Mesothelial cell of epicardium (in vitro differentiated cells): ENCODE data around the gene FAM228A. TPM values are rescaled to one million over a fixed set of nuclear protein-coding genes. Genes with fewer than 3 reads are reported as not detected.

Experiments used
- DNase-seq, 2 experiments: peaks; one replicate each; pipeline ENCODE4 v3.0.0; 2021; ENCODE audit warnings: low spot score in 2 of 2; ENCODE audit not compliant: unreplicated experiment in 2 of 2
- H3K27ac Mint-ChIP-seq: 2 replicates; pipeline ENCODE4 v1.8.0; 2021; ENCODE audit warnings: mixed read lengths
- H3K27me3 Mint-ChIP-seq: 2 replicates; pipeline ENCODE4 v1.8.0; 2021; ENCODE audit warnings: low read depth, mixed read lengths
- H3K36me3 Mint-ChIP-seq: 2 replicates; pipeline ENCODE4 v1.8.0; 2021; ENCODE audit warnings: mixed read lengths
- H3K4me1 Mint-ChIP-seq: 2 replicates; pipeline ENCODE4 v1.8.0; 2021; ENCODE audit warnings: mixed read lengths
- H3K4me3 Mint-ChIP-seq: 2 replicates; pipeline ENCODE4 v1.8.0; 2021; ENCODE audit warnings: mild to moderate bottlenecking, moderate library complexity, mixed read lengths
- H3K9me3 Mint-ChIP-seq: 2 replicates; pipeline ENCODE4 v1.8.0; 2021; ENCODE audit warnings: mixed read lengths
- total RNA-seq: library from RNA; stranded (reverse); gene quantifications from 3 replicates; pipeline ENCODE4 v1.2.1, GENCODE V29; 2021
- TF ChIP-seq, protein P1 (sequence below): fragments of 200-600 bp; sonication (generic); IDR thresholded peaks from one replicate; pipeline ENCODE4 v1.5.0; 2021; ENCODE audit warnings: antibody characterized with exemption; ENCODE audit not compliant: unreplicated experiment

The FAM228A gene
- total RNA-seq, 1 donor from 2014 or later: 1.4 TPM

DNA sequence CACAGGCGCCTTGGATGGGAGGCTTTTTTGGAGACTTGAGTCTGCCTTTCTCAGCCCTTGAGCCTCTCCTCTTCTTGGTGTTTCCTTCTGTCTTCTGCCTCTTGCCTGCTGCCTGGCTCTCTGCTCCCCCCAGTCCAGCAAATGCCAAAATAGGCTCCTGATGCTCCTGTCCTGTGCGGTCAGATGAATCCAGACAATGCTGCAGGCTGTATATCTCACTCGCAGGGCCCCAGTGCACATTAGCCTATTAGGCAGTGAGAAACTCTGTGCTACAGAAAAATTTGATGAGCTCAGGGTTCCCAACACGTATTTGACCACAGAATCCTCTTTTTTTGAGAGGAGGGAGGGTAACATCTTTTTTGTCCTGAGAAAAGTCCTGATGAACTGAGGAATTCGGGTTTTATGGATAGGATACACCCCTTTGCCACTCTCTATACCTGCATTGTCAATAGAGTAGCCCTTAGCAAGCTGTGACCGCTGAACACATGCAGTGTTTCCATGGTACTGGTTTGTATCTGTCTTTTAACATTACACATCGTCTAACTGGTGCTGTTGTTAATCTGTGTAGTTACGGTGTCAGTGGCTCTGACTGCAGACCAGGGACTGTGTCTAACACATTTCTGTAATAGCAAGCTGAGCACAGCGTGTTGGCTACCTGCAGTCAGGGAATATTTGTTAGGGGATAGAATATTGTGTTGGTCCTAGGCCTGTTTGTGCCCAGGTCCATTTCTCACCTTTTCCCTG, 50.8 kb downstream of the FAM228A start:
- Mint-ChIP-seq H3K27ac (peak overlapping the region; percentile 55), H3K4me3 (no peak overlapping the region), H3K27me3 (no peaks in the 10 kb centered on the region), H3K9me3 (no peaks in the 10 kb centered on the region), H3K4me1 (no peaks in the 10 kb centered on the region), H3K36me3 (no peaks in the 10 kb centered on the region)
- DNase-seq: no peak
- TF ChIP-seq, protein P1, sequence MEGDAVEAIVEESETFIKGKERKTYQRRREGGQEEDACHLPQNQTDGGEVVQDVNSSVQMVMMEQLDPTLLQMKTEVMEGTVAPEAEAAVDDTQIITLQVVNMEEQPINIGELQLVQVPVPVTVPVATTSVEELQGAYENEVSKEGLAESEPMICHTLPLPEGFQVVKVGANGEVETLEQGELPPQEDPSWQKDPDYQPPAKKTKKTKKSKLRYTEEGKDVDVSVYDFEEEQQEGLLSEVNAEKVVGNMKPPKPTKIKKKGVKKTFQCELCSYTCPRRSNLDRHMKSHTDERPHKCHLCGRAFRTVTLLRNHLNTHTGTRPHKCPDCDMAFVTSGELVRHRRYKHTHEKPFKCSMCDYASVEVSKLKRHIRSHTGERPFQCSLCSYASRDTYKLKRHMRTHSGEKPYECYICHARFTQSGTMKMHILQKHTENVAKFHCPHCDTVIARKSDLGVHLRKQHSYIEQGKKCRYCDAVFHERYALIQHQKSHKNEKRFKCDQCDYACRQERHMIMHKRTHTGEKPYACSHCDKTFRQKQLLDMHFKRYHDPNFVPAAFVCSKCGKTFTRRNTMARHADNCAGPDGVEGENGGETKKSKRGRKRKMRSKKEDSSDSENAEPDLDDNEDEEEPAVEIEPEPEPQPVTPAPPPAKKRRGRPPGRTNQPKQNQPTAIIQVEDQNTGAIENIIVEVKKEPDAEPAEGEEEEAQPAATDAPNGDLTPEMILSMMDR: no peak

GRCh38 chr2:24228470-24228869, 53.6 kb downstream of the FAM228A start:
- H3K36me3 Mint-ChIP-seq: no peaks in the 10 kb centered on the region
- DNase-seq: no peak
- TF ChIP-seq, protein P1: no peak
- no peak overlapping the region for H3K4me3 Mint-ChIP-seq
- no peak overlapping the region for H3K27ac Mint-ChIP-seq
- no peaks in the 10 kb centered on the region for H3K9me3 Mint-ChIP-seq
- H3K27me3 Mint-ChIP-seq: no peaks in the 10 kb centered on the region
- H3K4me1 Mint-ChIP-seq: peaks cover 4% of the 10 kb centered on the region

- H3K4me3 Mint-ChIP-seq: no peak overlapping the region
- no peaks in the 10 kb centered on the region for H3K27me3 Mint-ChIP-seq
- H3K36me3 Mint-ChIP-seq: peaks cover 5% of the 10 kb centered on the region
- TF ChIP-seq, protein P1: no peak
- no peak for DNase-seq
- H3K27ac Mint-ChIP-seq: no peak overlapping the region
- H3K4me1 Mint-ChIP-seq: peaks cover 6% of the 10 kb centered on the region
- H3K9me3 Mint-ChIP-seq: no peaks in the 10 kb centered on the region
Observed at GRCh38 chr2:24231461-24231881, 56.6 kb downstream of the FAM228A start.

- peaks cover 6% of the 10 kb centered on the region for H3K4me1 Mint-ChIP-seq
- H3K36me3 Mint-ChIP-seq: peaks cover 5% of the 10 kb centered on the region
- no peak overlapping the region for H3K27ac Mint-ChIP-seq
- DNase-seq: no peak
- H3K4me3 Mint-ChIP-seq: no peak overlapping the region
- H3K9me3 Mint-ChIP-seq: no peaks in the 10 kb centered on the region
- H3K27me3 Mint-ChIP-seq: no peaks in the 10 kb centered on the region
- TF ChIP-seq, protein P1: no peak
Observed at GRCh38 chr2:24233321-24233720, 58.5 kb downstream of the FAM228A start.

DNA sequence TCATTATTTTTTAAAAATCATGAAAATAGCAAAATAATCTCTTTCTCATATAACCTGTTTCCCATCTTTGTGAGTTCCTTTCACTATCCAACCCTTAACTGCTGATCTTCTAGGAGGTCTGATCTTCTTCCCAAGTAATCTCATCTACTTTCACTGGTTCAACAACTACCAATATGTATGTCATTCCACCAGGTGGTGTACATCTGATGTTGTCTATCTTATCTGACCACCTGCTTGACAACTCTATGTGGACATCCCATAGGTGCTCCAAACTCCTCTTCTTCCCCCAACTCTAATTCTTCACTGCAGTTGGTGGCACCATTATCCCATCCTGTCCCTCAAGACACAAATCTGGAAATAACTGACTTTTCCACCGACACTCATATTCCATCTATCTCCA, 62.5 kb downstream of the FAM228A start:
- H3K27me3 Mint-ChIP-seq: no peaks in the 10 kb centered on the region

More for the DNA sequence above, 62.5 kb downstream of the FAM228A start:
- Mint-ChIP-seq H3K36me3 (peaks cover 5% of the 10 kb centered on the region), H3K9me3 (no peaks in the 10 kb centered on the region), H3K4me1 (peaks cover 6% of the 10 kb centered on the region), H3K4me3 (no peak overlapping the region), H3K27ac (no peak overlapping the region)
- no peak for DNase-seq
- TF ChIP-seq, protein P1: no peak
